Fibroblast of lung (primary cell): Measurements from ENCODE around the gene GRK5. TPM values are rescaled to one million over a fixed set of nuclear protein-coding genes. Genes with fewer than 3 reads are reported as not detected.

Experiments used
- DNase-seq, 2 donors: peaks; one replicate each; pipeline versions ENCODE4 v3.0.0 to v3.0.0-alpha.2; 2010; ENCODE audit warnings: low read depth in 2 of 2
- H2AFZ ChIP-seq: 2 replicates; pipeline ENCODE4 v1.5.1; 2012; ENCODE audit warnings: low read length, control low read depth, inconsistent platforms
- H3K27ac ChIP-seq: 2 replicates; pipeline ENCODE4 v1.5.1; 2011; ENCODE audit warnings: low read length, control low read depth; ENCODE audit not compliant: insufficient read depth
- H3K27me3 ChIP-seq: 2 replicates; pipeline ENCODE4 v1.5.1; 2011; ENCODE audit warnings: mild to moderate bottlenecking, low read length; ENCODE audit not compliant: control insufficient read depth, insufficient read depth
- H3K36me3 ChIP-seq: 2 replicates; pipeline ENCODE4 v1.5.1; 2011; ENCODE audit warnings: low read length; ENCODE audit not compliant: control insufficient read depth, insufficient read depth
- H3K4me1 ChIP-seq: 2 replicates; pipeline ENCODE4 v1.5.1; 2011; ENCODE audit warnings: low read length; ENCODE audit not compliant: control insufficient read depth, insufficient read depth; ENCODE audit errors: extremely low read depth
- H3K4me2 ChIP-seq: 2 replicates; pipeline ENCODE4 v1.5.1; 2011; ENCODE audit warnings: low read length, control low read depth; ENCODE audit not compliant: insufficient read depth; ENCODE audit errors: extremely low read depth
- H3K4me3 ChIP-seq, 4 experiments: fragments of 200-600 bp in 1 of 4; sonication (generic) in 1 of 4; replicated peaks in 1 of 4; 2 replicates each; pipeline ENCODE4 v1.5.1; 2011 to 2016; ENCODE audit warnings: low read length in 4 of 4, low read depth in 3 of 4, mild to moderate bottlenecking in 3 of 4, control low read depth in 2 of 4, inconsistent platforms in 1 of 4, mixed read lengths in 1 of 4; ENCODE audit not compliant: insufficient read depth in 1 of 4; ENCODE audit errors: control extremely low read depth in 1 of 4
- H3K79me2 ChIP-seq: 2 replicates; pipeline ENCODE4 v1.5.1; 2012; ENCODE audit warnings: mild to moderate bottlenecking, low read length, inconsistent platforms; ENCODE audit not compliant: control insufficient read depth, insufficient read depth
- H3K9ac ChIP-seq: 2 replicates; pipeline ENCODE4 v1.5.1; 2011; ENCODE audit warnings: mild to moderate bottlenecking, low read length, control low read depth; ENCODE audit not compliant: insufficient read depth
- H3K9me3 ChIP-seq: 2 replicates; pipeline ENCODE4 v1.5.1; 2012; ENCODE audit warnings: low read depth, low read length; ENCODE audit not compliant: control insufficient read depth, insufficient read depth
- H4K20me1 ChIP-seq: 2 replicates; pipeline ENCODE4 v1.5.1; 2011; ENCODE audit warnings: low read length; ENCODE audit not compliant: control insufficient read depth, insufficient read depth; ENCODE audit errors: extremely low read depth
- CTCF ChIP-seq, 2 donors: IDR thresholded peaks in 1 of 2; conservative IDR thresholded peaks in 1 of 2; 1 replicate in 1 of 2; 2 replicates in 1 of 2; pipeline ENCODE4 v1.5.1; 2011 to 2012; ENCODE audit warnings: low read length in 2 of 2, control low read depth in 1 of 2, inconsistent platforms in 1 of 2, low read depth in 1 of 2, mild to moderate bottlenecking in 1 of 2
- EZH2 ChIP-seq: IDR thresholded peaks from 2 replicates; pipeline ENCODE4 v1.5.1; 2012; ENCODE audit warnings: low read length, control low read depth, mild to moderate bottlenecking; ENCODE audit errors: missing control alignments
- polyA plus RNA-seq, 2 donors: library from polyadenylated mRNA; depleted of rRNA in 1 of 2; stranded (reverse) in 1 of 2; unstranded in 1 of 2; fragments of >200 nt; gene quantifications; 2 replicates each; pipeline ENCODE4 v1.2.1, GENCODE V29; 2011 to 2012; ENCODE audit warnings: missing spikeins in 1 of 2
- total RNA-seq: library from RNA; depleted of rRNA; stranded (reverse); fragments of >200 nt; gene quantifications from 2 replicates; pipeline ENCODE4 v1.2.1, GENCODE V29; 2014

GRK5 gene
- total and polyA plus RNA-seq, 2 donors (not counting 1 experiment from before 2014, with no cell fraction given) = 24.1 to 90.3 TPM

- Histone ChIP-seq H3K27me3 (no peaks in the 10 kb centered on the region), H3K4me3 (no peak overlapping the region), H3K9me3 (no peaks in the 10 kb centered on the region), H3K79me2 (no peaks in the 10 kb centered on the region), H4K20me1 (no peaks in the 10 kb centered on the region), H3K36me3 (peaks cover 18% of the 10 kb centered on the region), H3K4me1 (peaks cover 22% of the 10 kb centered on the region), H3K4me2 (no peak overlapping the region), H2AFZ (no peak overlapping the region), H3K9ac (no peak overlapping the region), H3K27ac (no peak overlapping the region)
- DNase-seq = no peak
- TF ChIP-seq CTCF (conservative IDR thresholded peaks at IDR 0.05 in 1 of 2, IDR thresholded peaks at IDR 0.05 in 1 of 2; ENCODE audit: low read depth in 1 of 2, low read length in 2 of 2) (no peak), EZH2 (no peak)
These were observed 238.6 kb downstream of the GRK5 start for GRCh38 chr10:119445935-119446317.

GRCh38 chr10:119446441-119447277, 239.3 kb downstream of the GRK5 start:
- no peak overlapping the region for H2AFZ ChIP-seq
- H3K9ac ChIP-seq = no peak overlapping the region
- no peak overlapping the region for H3K4me2 ChIP-seq
- no peak overlapping the region for H3K27ac ChIP-seq
- no peak overlapping the region for H3K4me3 ChIP-seq
- no peaks in the 10 kb centered on the region for H3K9me3 ChIP-seq
- DNase-seq = no peak
- H3K27me3 ChIP-seq = no peaks in the 10 kb centered on the region
- H3K36me3 ChIP-seq = peaks cover 19% of the 10 kb centered on the region
- no peaks in the 10 kb centered on the region for H3K79me2 ChIP-seq
- H4K20me1 ChIP-seq = no peaks in the 10 kb centered on the region
- TF ChIP-seq EZH2 (no peak), CTCF (conservative IDR thresholded peaks at IDR 0.05 in 1 of 2, IDR thresholded peaks at IDR 0.05 in 1 of 2; ENCODE audit: low read depth in 1 of 2, low read length in 2 of 2) (no peak)
- H3K4me1 ChIP-seq = peaks cover 16% of the 10 kb centered on the region

GRCh38 chr10:119447421-119447820, 240.1 kb downstream of the GRK5 start:
- no peaks in the 10 kb centered on the region for H3K27me3 ChIP-seq
- no peaks in the 10 kb centered on the region for H3K79me2 ChIP-seq
- H3K27ac ChIP-seq = no peak overlapping the region
- no peak overlapping the region for H2AFZ ChIP-seq
- no peak overlapping the region for H3K4me3 ChIP-seq
- H3K4me2 ChIP-seq = no peak overlapping the region
- no peaks in the 10 kb centered on the region for H4K20me1 ChIP-seq
- H3K9me3 ChIP-seq = no peaks in the 10 kb centered on the region
- peaks cover 13% of the 10 kb centered on the region for H3K4me1 ChIP-seq
- no peak overlapping the region for H3K9ac ChIP-seq
- DNase-seq = no peak
- H3K36me3 ChIP-seq = peaks cover 22% of the 10 kb centered on the region
- TF ChIP-seq CTCF (conservative IDR thresholded peaks at IDR 0.05 in 1 of 2, IDR thresholded peaks at IDR 0.05 in 1 of 2; ENCODE audit: low read depth in 1 of 2, low read length in 2 of 2) = no peak
- no peak for TF ChIP-seq EZH2
